MM.1S (cell line): ENCODE measurements around the gene SERPINE2.

Source experiments
- CTCF ChIP-seq: fragments of 300-600 bp; sonication (generic); IDR thresholded peaks from 2 replicates; pipeline ENCODE4 v1.5.1; 2016; ENCODE audit warnings: antibody characterized with exemption, low read length, mixed read lengths
- EZH2 ChIP-seq: fragments of 300-600 bp; sonication (generic); optimal IDR thresholded peaks from 2 replicates; pipeline ENCODE3; 2017; ENCODE audit warnings: low read depth, mild to moderate bottlenecking, antibody characterized with exemption, low read length, mixed read lengths
- EZH2phosphoT487 ChIP-seq: fragments of 300-600 bp; sonication (generic); IDR thresholded peaks from 2 replicates; pipeline ENCODE4 v1.6.1; 2018; ENCODE audit warnings: antibody characterized with exemption, low read length

GRCh38 chr2:223935459-223936125, 103.5 kb downstream of the SERPINE2 start:
- TF ChIP-seq CTCF (no peak), EZH2 (no peak), EZH2phosphoT487 (no peak)
